NCI-H1048 (cell line): Measurements from ENCODE around the gene SPRR2B.
"Not testable (repeated sequence)": the region's sequence is repeated elsewhere in the genome, so short reads cannot be mapped to it uniquely, and the experiment has no call there.

Source experiments
- DNase-seq: peaks from one replicate; lab custom pipeline; 2025; lab: John Stamatoyannopoulos, UW

Gene SPRR2B

DNA sequence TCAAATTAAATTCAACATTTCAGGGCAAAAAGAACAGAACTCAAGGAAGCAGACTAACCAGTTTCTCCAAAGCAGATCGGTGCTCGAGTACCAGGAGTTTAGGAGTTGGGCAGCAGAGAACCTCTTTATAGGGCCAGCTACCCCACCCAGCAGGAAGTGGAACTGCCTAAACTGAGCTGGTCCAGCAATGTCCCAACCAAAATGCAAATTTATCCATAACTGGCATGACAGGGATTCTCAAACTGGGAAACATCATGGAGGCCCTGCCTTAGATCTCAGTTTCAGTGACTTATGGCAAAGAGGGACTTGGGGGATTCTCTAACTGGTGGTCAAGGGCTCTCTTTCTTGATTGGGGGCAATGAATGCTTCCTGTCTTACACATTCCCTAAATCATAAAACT is at the start of gene SPRR2B:
Gene SPRR2B (minus strand): TSS at position 101 of the 400 bp plus-strand sequence. CDS start 772 bp downstream, outside the sequence.
- DNase-seq, result no peak

DNA sequence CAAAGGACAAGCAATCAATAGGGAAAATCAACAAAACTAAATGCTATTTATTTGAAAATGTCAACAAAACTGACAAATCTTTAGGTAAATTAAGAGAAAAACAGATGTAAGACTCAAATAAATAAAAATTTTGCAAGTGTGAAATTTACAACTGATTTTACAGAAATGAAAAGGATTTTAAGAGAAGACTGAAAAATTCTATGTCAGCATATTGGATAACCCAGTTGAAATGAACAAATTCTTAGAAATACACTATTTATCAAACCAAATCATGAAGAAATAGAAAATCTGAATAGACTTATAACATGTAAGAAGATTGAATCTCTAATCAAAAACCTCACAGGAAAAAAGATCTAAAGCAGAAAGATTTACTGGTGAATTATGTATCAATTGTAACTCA is 49.5 kb upstream of the SPRR2B start:
- no peak for DNase-seq

DNA sequence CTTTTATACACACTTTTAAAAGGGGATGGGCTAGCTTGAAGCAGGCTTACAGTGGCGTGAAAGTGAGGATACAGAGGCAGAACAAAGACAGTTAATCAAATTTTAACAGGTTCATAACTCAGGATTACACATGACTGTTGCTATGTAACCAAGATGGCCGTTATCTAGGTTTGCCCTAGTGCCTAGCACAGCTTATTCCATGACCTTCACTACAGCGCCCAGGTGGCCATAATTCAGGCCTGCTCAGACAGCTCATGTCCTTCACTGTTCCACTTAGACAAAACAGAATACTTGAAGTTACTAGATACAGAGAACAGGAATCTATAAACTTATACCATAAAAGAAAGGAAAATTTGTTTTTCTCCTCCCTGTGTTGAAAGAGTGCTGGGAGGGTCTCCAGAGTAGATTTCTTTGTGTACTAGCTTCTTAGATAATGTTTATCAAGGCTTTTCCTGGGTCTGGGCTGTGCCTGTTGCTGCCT is 48.1 kb upstream of the SPRR2B start:
- no peak for DNase-seq

DNA sequence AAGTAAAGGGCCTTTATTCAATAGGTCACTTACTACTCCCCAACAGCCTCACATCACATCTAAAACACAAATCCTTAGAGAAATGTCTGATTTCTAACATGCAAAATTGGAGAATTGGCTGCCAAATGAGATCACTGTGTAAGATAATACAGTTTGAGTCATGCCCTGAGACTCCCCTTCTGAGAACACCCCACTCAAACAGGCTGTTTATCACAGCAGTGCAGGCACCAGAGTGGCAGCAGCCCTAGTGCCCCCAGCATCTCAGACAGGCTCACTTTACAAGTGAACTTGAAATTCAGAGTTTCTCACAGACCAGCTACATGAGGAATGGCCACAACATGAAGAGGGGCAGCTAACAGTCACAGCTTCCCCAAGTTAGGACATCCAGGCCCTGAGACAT is 43.9 kb upstream of the SPRR2B start:
- not testable (repeated sequence) for DNase-seq

DNA sequence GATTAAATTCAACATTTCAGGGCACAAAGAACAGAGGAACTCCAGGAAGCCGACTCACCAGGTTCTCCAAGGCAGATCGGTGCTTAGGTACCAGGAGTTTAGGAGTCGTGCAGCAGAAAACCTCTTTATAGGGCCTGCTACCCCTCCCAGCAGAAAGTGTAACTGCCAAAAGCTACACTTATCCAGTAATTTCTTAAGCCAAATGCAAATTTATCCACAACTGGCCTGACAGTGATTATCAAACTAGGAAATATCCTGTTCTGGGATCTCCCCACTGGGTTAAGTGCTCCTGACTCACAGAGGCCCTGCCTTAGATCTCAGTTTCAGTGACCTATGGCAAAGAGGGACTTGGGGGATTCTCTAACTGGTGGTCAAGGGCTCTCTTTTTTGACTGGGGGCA is 42.0 kb upstream of the SPRR2B start, which contains the start of gene SPRR2F:
Gene SPRR2F (minus strand): TSS at position 101 of the 400 bp plus-strand sequence. CDS start 783 bp downstream, outside the sequence.
- DNase-seq, result no peak

DNA sequence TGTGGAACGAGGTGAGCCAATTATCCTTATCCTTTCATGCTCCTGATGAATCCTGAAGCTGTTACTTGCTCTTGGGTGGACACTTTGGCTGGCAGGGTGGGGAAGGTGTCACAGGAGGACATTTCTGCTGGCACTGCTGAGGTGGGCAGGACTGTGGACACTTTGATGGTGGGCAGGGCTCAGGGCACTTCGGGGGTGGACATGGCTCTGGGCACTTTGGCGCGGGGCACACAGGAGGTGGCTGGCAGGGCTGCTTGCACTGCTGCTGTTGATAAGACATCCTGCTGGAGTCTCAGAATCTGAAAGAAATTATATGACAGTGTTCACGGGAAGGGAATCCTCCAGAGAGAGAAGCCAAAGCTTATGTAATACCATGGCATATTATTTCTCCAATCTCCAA is 41.0 kb upstream of the SPRR2B start:
- DNase-seq, result not testable (repeated sequence)

DNA sequence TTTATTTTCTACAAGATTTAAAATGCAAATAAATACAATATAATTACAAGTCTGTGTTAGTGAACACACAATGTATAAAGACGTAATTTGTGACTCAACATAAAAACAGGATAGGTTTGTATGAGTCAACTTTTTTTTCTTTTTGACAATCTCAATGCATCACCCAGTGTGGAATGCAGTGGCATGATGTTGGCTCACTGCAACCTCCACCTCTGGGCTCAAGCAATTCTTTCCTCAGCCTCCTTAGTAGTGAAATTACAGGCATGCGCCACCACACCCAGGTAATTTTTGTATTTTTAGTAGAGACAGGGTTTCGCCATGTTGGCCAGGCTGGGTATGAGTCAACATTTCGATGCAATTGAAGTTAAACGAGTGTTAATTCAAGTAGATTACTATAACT is 28.8 kb upstream of the SPRR2B start:
- DNase-seq, result no peak

DNA sequence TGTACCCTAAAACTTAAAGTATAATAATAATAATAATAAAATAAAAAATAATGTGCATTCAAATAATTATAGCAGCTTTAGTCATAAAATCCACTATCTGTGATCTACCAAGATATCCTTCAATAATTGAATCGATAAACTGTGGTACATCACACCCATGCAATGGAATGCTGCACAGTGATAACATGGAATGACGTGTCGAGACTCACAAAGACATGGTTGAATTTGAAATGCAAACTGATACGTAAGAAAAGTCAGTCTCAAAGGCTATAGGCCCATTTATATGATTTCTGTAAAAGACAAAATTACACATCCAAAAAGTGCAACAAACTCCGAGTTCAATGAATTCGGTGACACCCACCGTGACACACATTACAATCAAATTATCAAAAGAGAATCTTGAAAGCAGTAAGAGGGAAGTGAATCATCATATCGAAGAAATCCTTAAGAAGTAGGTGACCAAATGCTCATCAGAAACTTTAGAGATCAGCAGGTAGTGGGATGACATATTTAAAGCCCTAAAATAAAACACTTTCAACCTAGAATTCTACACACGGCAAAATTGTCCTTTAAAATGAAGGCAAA is 28.1 kb upstream of the SPRR2B start:
- no peak for DNase-seq

DNA sequence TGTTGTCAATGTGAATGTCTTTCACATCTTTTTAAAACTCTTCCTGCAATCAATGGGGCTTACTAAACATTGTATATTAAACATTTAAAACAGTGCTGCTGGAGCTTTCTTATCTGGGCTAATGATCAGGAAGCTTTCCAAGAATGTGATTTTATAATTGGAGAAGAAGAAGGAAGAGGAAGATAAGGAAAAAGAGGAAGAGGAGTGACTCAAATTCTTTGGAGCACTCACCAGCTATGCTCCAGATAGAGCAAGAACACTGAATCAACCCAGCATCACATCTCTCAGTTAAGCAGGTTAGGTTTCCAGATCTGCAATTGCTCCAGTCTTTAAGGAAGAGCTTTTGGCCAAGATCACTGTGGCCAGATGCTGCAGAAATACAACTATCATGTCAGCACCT is 24.4 kb upstream of the SPRR2B start:
- no peak for DNase-seq

DNA sequence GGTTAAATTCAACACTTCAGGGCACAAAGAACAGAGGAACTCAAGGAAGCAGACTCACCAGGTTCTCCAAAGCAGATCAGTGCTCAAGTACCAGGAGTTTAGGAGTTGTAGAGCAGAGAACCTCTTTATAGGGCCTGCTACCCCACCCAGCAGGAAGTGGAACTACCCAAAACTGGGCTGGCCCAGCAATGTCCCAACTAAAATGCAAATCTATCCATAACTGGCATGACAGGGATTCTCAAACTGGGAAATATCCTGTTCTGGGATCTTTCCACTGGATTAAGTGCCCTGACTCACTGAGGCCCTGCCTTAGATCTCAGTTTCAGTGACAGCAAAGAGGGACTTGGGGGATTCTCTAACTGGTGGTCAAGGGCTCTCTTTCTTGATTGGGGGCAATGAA is 23.0 kb upstream of the SPRR2B start, which contains the start of gene SPRR2E:
Gene SPRR2E (minus strand): TSS at position 101 of the 400 bp plus-strand sequence. CDS start 775 bp downstream, outside the sequence.
- no peak for DNase-seq

DNA sequence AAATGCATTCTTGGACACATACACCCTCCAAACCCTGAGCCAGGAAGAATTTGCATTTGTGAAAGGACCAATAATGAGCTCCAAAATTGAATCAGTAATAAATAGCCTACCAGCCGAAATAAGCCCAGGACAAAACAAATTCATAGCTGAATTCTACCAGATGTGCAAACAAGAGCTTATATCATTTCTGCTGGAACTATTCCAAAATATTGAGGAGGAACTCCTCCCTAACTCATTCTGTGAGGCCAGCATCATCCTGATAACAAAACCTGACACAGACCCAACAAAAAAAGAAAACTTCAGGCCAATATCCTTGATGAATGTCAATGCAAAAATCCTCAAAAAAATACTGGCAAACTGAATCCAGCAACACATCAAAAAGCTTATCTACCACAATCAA is 16.2 kb upstream of the SPRR2B start:
- DNase-seq, result no peak

DNA sequence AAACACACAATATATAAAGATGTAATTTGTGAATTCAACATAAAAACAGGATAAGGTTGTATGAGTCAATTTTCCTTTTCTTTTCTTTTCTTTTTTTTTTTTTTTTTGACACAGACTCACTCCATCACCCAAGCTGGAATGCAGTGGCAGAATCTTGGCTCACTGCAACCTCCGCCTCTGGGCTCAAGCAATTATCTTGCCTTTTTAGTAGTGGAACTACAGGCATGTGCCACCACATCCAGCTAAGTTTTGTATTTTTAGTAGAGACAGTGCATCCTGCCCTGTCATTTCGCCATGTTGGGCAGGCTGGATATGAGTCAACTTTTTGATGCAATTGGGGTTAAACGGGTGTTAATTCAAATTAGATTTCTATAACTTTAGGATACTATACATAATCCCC is 10.3 kb upstream of the SPRR2B start:
- no peak for DNase-seq

DNA sequence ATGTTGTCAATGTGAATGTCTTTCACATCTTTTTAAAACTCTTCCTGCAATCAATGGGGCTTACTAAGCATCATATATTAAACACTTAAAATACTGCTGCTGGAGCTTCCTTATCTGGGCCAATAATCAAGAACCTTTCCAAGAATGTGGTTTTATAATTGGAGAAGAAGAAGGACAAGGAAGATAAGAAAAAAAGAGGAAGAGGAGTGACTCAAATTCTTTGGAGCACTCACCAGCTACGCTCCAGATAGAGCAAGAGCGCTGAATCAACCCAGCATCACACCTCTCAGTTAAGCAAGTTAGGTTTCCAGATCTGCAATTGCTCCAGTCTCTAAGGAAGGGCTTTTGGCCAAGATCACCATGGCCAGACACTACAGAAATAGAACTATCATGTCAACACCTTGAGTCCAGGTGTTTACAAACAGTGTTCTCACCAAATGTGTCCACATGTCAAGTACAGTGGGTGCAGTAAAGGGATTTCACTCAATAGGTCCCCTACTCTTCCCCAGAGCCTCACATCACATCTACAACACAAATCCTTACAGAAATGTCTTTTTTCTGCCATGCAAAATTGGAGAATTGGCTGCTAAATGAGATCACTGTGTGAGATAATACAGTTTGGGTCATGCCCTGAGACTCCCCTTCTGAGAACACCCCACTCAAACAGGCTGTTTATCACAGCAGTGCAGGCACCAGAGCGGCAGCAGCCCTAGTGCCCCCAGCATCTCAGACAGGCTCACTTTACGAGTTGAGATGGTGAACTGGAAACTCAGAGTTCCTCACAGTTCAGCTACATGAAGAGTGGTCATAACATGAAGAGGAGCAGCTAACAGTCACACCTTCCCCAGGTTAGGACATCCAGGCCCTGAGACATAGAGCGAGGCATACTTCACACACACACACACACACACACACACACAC is 1.7 kb upstream of the SPRR2B start:
- no peak for DNase-seq

DNA sequence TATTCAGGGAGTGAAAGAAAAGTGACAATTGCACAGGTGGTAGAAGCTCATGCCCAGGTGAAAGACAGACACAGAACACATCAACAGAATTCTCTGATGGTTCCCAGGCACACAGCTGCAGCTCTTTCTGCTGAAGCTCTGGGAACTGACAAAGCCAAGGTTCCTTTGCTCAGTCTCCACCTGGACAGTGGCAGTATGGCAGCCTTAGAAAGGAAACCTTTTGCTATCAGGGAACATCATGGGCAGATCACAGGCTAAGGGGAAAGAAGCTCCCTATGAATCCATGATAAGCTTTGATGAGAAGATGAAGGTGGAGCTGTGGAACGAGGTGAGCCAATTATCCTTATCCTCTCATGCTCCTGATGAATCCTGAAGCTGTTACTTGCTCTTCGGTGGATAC is 1.2 kb downstream of the SPRR2B start:
- no peak for DNase-seq

DNA sequence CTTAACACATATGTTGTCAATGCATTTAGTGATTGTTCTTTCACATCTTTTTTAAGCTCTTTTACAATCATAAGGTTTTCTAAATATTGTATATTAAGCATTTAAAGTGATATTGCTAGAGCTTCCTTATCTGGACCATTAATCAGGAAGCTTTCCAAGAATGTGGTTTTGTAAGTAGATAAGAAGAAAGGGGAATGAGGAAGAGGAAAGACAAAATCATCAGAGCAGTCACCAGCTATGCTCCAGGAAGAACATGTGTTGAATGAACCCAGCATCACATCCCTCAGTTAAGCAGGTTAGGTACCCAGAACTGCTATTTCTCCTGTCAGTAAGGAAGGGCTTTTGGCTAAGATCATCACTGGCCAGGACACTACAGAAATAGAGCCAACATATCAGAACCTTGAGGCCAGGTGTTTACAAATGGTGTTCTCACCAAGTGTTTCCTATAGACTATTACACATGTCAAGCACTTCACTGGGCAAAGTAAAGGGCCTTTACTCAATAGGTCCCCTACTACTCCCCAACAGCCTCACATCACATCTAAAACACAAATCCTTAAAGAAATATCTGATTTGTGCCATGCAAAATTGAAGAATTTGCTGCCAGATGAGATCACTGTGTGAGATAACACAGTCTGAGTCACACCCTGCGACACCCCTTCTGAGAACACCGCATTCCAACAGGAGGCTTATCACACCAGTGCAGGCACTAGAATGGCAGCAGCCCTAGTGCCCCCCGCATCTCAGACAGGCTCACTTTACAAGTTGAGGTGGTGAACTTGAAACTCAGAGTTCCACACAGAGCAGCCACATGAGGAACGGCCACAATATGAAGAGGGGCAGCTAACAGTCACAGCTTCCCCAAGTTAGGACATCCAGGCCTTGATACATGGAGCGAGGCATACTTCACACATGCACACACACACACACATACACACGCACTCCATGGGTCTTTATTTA is 12.3 kb downstream of the SPRR2B start:
- no peak for DNase-seq

DNA sequence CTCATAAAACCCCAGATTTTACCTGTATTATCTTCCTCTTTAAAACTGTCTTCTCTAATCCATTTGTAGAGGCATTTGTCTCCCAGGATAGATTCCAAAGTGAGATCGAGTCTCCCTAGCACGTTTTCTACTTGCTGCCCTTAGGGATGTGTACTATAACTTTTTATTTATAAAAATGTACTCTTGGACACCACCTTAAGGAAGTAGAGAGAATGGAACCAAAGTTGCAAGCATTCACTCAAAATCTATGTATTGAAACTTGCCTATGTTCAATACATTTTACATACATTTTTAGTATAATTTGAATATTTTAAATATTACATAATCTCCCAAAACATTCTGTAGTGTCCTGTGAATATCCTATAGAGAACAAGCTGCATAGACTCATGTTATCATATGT is 13.3 kb downstream of the SPRR2B start:
- no peak for DNase-seq

DNA sequence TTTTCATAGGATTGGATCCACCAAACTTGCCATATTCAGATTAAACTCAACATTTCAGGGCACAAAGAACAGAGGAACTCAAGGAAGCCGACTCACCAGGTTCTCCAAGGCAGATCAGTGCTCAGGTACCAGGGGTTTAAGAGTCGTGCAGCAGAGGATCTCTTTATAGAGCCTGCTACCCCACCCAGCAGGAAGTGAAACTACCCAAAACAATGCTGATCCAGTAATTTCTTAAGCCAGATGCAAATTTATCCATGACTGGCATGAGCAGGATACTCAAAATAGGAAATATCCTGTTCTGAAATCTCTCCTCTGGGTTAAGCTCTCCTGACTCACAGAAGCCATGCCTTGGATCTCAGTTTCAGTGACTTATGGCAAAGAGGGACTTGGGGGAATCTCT is 14.0 kb downstream of the SPRR2B start, which contains the start of gene SPRR2A:
Gene SPRR2A (minus strand): TSS at position 138 of the 400 bp plus-strand sequence. CDS start 777 bp downstream, outside the sequence.
- DNase-seq, result peak; percentile 37

DNA sequence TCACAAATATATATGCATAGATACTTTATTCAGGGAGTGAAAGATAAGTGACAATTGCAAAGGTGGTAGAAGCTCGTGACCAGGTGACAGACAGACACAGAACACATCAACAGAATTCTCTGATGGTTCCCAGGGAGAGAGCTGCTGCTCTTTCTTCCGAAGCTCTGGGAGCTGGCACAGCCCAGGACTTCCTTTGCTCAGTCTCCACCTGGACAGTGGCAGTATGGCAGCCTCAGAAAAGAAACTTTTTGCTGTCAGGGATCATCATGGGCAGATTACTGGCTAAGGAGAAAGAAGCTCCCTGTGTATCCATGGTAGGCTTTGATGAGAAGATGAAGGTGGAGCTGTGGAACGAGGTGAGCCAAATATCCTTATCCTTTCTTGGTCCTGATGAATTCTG is 15.3 kb downstream of the SPRR2B start:
- not testable (repeated sequence) for DNase-seq

DNA sequence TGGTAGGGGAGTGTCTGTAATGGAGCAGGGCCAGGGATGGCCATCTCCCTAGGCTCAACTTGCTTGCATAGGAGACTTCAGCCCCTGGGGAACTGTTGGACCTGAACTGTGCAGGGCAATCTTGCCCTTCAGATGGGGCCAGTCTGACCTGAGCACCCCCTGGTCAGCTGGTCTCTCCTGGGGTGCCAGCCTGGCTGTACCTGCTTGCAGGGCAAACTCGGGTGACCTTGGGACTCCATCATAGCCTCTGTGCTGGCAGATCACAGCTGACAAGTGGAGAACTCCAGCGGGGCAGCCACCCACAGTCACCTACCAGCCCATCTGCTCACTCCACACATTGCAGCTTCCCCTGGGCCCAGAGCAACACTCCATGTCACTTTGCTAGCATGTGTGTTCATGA is 22.2 kb downstream of the SPRR2B start:
- no peak for DNase-seq

DNA sequence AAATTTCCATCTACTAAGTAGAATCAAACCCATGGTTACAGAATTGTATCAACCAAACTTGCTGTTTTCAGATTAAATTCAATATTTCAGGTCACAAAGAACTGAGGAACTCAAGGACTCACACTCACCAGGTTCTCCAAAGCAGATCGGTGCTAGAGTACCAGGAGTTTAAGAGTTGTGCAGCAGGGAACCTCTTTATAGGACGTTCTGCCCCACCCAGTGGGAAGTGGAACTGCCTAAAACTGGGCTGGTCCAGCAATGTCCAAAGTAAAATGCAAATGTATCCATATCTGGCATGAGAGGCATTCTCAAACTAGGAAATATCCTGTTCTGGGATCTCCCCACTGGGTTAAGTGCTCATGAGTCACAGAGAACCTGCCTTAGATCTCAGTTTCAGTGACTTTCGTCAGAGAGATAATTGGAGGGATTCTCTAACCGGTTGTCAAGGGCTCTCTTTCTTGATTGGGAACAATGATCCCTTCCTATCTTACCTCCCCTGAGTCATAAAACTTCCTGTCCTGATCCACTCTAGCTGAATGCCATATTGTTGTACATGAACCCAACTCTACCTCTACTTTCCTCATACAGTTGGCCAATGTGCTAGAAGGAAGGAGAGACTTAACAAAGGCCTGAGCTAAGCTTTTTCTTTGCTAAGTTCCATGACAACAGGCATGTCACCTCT is 30.3 kb downstream of the SPRR2B start, which contains the start of gene SPRR2D:
Gene SPRR2D (minus strand): TSS at position 171 of the 682 bp plus-strand sequence. CDS start 774 bp downstream, outside the sequence.
- DNase-seq, result no peak

DNA sequence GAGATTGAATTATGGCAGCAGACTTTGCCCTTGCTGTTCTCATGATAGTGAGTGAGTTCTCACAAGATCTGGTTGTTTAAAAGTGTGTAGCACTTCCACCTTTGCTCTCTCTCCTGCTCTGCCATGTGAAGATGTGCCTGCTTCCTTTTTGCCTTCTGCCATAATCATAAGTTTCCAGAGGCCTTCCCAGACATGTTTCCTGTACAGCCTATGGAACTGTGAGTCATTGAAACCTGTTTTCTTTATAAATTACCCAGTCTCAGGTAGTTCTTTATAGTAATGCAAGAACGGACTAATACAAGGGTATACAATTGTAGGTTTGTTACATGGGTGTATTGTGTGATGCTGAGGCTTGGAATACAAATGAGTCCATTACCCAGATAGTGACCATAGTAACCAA is 36.2 kb downstream of the SPRR2B start:
- DNase-seq, result no peak
